T1000 (cell line): ENCODE results near the gene FAM168A.

Experiments
- DNase-seq: peaks from one replicate; lab custom pipeline; 2025; ENCODE audit warnings: mixed read lengths; lab: John Stamatoyannopoulos, UW

Gene FAM168A

GRCh38 chr11:73597956-73598718 is at the start of gene FAM168A:
FAM168A (minus strand) TSS chr11:73598112; CDS start chr11:73468474, 129,638 bp downstream.
- peak; percentile 86 for DNase-seq

GRCh38 chr11:73647459-73648100 is 49.7 kb upstream of the FAM168A start:
- peak; percentile 78 for DNase-seq

GRCh38 chr11:73645972-73646631 is 48.2 kb upstream of the FAM168A start, which contains the start of gene PLEKHB1:
PLEKHB1 (plus strand) TSS chr11:73646581; CDS start chr11:73646609, 28 bp downstream.
- no peak for DNase-seq

- no peak for DNase-seq
These were observed 47.4 kb upstream of the FAM168A start for GRCh38 chr11:73645121-73645969.

GRCh38 chr11:73641668-73642067 is 43.8 kb upstream of the FAM168A start:
- no peak for DNase-seq

GRCh38 chr11:73640592-73640991 is 42.7 kb upstream of the FAM168A start:
- no peak for DNase-seq

GRCh38 chr11:73637012-73637411 is 39.1 kb upstream of the FAM168A start:
- DNase-seq: no peak

- DNase-seq: no peak
These were observed 38.3 kb upstream of the FAM168A start for GRCh38 chr11:73636249-73636648.

- no peak for DNase-seq
These were observed 37.8 kb upstream of the FAM168A start for GRCh38 chr11:73635721-73636120.

GRCh38 chr11:73633999-73634398 is 36.1 kb upstream of the FAM168A start:
- no peak for DNase-seq

GRCh38 chr11:73632996-73633395 is 35.1 kb upstream of the FAM168A start:
- no peak for DNase-seq

GRCh38 chr11:73629907-73630306 is 32.0 kb upstream of the FAM168A start:
- no peak for DNase-seq

- peak; percentile 5 for DNase-seq
These were observed 27.9 kb upstream of the FAM168A start for GRCh38 chr11:73625696-73626318.

GRCh38 chr11:73623686-73624085 is 25.8 kb upstream of the FAM168A start:
- DNase-seq: no peak

GRCh38 chr11:73622926-73623593 is 25.1 kb upstream of the FAM168A start:
- no peak for DNase-seq

GRCh38 chr11:73614591-73614990 is 16.7 kb upstream of the FAM168A start:
- no peak for DNase-seq

- DNase-seq: no peak
These were observed 14.8 kb upstream of the FAM168A start for GRCh38 chr11:73612601-73613140.

GRCh38 chr11:73598719-73599379 is 937 bp upstream of the FAM168A start:
- DNase-seq: no peak

- no peak for DNase-seq
These were observed 466 bp downstream of the FAM168A start for GRCh38 chr11:73597336-73597955.

- no peak for DNase-seq
These were observed 1.4 kb downstream of the FAM168A start for GRCh38 chr11:73596547-73596946.
